ENCODE results near the gene CABP2.
"Not testable (repeated sequence)": the region's sequence is repeated elsewhere in the genome, so short reads cannot be mapped to it uniquely, and the experiment has no call there.

CABP2 gene

DNA sequence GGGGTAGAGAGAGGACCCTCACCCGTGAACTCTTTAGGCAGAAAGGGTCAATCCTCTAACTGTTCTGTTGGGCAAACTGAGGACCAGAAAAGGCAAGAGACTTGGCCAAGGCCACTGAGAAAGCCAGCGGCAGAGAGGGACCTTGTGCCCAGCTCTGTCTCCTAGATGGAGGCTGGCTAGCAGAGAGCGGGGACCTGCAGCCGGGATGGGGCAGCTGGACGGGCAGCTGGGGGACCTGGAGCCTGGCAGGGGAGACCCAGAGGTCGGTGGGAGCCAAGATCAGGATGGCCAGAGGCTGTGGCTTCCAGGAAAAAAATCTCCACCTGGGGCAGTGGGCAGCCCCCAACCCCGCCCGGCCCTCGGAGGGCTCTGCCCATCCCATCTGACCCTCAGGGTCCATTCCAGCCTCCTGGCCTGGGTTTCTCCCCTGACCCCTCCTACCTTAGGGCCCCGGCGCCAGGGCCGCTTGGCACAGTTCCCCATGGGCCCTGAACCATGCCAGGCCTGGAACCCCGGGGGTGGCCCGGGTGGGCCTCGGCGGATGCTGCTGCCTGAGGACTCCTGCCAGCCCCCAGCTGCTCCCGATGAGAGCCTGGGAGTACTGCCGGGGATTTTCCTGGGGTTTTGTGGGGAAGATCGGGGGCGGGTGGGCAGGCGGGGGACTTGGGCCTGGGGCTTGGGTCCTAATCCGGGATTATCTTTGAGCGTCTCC lies at the start of gene CABP2:
CABP2 (minus strand) TSS at position 603 of the 712 bp plus-strand sequence; CDS start at position 483, 120 bp downstream.
- DNase-seq (ENCODE audit: low read depth, low spot score) = no peak

DNA sequence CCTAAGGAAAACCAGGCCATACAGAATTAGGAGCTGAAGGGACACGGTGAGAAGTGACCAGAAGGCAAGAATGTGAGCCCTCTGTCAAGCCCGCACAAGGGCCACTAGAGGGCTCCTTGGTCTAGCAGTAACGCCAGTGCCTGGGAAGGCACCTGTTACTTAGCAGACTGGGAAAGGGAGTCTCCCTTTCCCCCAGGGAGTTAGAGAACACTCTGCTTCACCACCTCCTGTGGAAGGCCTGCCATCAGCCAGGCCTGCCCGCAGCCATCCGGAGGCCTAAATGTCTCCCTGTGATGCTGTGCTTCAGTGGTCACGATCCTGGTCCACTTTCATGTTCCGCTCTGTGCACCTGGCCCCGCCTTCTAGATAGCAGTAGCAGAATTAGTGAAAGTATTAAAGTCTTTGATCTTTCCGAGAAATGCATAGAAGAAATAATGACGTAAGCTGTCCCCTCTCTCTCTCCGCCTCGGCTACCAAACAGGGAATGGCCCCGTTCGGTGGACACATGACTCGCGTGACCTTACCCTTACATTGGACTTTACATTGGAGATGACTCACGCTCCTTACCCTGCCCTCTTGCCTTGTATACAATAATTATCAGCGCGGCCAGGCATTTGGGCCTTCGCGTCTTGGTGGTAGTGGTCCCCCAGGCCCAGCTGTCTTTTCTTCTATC lies 49.6 kb upstream of the CABP2 start:
- peak; percentile 68 for DNase-seq (ENCODE audit: low read depth, low spot score)

DNA sequence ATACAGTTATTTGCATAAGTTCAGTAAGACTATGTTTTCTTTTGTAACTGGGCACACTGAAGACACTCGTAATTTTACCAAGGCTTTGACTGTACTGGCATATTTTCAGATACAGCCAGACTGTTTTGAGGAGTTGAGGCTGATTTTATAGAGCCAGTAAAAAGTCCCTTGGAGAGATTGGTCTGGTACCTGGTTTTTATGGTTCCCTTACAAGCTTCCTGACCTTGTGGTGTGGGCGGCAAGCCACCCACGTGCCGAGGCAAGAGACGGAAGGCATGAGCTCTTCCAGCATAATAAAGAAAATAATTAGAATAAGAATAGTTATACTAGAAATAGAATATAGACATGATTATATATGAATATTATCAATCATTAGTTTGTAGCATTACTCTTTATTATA lies 49.1 kb upstream of the CABP2 start:
- DNase-seq (ENCODE audit: low read depth, low spot score) = no peak

DNA sequence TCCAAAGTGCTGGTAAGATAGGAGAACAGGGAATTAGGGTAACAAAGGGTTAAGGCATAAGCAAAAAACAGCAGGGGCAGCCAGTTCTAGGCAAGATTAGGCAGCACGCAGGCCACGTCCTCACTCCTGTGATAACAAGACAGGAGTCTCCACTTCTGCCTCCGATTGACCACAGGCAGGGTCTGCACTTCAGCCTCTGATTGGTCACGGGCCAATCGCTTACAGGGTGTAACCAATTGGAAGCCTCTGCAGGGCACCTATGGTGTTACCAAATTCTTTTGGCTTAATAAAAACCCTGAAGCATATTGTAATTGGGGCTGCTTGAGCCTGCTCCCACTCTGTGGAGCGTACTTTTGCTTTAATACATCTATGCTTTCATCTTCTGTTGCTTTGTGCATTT lies 48.2 kb upstream of the CABP2 start:
- DNase-seq (ENCODE audit: low read depth, low spot score) = no peak

DNA sequence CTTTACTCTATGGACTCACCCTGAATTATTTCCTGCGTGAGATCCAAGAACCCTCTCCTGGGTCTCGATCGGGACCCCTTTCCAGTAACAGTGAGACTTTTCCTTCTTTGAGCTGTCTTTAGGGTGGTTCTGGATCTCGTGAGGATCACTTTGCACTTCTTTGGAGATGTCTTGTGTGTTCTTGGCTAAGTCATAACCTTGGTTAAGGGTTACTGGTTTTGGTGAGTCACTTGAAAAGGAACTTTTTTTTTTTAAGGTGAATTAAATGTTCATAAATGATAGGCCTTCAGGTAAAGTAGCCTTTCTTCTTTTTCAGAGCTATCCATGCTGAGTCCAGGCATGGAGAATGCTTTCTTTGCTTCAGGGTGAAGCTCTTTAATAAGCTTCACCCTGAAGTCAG lies 41.0 kb upstream of the CABP2 start:
- no peak for DNase-seq (ENCODE audit: low read depth, low spot score)

DNA sequence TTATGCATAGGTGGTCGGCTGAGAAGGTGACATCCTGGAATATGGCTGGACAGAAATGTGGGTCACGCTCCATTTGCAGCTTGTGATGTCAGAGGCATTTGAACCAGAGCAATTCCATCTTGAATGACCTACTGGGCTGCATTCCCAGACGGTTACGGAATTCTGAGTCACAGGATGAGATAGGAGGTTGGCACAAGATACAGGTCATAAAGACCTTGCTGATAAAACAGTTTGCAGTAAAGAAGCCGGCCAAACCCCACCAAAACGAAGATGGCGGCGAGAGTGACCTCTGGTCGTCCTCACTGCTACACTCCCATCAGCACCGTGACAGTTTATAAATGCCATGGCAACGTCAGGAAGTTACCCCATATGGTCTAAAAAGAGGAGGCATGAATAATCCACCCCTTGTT lies 40.5 kb upstream of the CABP2 start:
- peak; percentile 91 for DNase-seq (ENCODE audit: low read depth, low spot score)

DNA sequence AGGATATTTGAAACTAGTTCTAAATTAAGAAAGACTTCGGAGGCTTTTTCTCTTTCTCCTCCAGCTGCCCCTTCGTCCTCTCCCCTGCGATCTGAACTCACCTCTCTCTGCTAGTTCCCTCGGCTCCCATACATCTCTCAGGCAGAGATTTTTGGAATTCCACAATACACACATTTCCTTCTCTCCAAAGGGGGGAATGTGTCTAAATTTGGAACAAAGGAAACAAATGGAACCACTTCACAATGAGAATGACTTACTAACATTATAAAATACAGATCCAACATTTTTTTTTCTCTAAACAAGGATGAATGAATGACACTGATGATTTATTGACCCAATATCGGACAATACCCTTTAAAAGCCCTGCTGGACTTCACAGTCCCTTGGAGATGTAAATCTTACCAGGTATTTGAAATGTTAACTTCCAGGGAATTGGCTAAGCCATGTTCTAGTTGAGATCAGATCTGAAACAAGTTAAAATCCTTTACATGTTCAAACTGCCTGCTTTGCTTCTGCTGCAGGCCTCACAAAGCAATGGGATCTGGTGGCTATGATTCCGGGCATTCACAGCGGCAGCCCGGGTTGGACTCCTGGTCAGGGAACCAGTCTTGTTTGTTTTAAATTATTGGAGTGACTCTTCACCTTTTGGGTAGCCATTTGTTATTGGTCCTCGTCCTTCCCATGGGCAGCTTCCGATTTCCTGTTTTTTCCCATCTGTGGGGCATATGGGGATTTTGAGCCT lies 39.9 kb upstream of the CABP2 start:
- DNase-seq (ENCODE audit: low read depth, low spot score) = peak; percentile 32

DNA sequence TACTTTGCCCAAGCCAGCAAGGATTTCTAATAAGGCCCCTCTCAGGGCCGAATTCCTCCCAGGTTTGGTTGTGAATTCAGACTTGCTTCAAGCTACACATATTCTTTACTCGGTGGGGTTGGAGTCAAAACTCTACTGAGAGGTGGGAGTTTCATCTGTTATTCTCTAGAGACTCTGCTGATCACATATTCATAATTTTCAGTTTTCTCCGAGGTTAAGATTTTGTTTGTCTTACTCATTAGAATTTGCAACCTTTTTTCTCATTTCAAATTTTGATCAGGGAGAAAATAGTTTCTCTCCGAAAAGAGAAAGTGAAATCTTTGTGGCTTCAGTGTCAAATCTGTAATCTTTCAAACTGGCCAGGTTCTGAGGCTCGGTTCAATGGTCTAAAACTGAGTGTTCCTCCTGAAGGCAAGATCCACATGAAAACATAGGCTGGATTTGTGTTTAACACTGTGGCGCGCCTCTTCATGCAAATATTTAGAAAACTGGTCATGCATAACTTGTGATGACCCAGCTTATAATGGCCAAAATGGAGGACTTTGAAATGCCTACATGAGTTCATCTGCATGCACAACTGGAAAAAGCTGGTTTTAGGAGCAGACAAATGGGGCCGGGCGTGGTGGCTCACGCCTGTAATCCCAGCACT lies 38.8 kb upstream of the CABP2 start:
- DNase-seq (ENCODE audit: low read depth, low spot score) = no peak

DNA sequence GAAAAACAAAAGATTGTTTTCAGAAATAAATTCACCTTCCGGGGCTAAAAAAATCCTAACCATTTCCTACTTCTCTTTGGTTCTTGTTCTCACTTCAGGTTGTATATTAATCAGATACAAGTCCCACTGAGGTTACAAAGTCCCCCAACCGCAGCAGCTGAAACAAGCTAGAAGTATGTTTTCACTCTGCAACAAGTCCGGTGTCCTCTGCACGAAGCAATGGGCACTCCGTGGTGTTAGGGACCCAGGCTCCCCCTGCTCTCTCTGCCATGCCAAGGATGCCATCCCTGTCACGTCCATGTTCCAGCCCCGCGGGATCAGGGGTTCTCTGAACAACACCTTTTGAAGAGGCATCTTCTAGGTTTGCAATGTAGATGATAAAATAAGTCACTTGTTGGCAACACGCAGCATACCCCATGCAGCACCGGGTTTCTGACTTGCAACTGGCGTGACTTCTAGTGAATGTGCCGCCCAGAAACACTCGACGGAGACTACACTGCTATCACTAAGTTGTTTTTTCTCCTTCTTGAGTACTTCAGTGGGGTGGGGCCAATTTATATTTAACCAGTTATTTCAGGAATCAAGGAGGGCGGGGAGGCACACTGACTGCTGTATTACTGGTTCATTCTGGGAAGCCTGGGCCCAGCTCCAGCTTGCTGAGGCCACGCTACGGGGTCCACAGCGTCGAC lies 35.0 kb upstream of the CABP2 start:
- DNase-seq (ENCODE audit: low read depth, low spot score) = no peak

DNA sequence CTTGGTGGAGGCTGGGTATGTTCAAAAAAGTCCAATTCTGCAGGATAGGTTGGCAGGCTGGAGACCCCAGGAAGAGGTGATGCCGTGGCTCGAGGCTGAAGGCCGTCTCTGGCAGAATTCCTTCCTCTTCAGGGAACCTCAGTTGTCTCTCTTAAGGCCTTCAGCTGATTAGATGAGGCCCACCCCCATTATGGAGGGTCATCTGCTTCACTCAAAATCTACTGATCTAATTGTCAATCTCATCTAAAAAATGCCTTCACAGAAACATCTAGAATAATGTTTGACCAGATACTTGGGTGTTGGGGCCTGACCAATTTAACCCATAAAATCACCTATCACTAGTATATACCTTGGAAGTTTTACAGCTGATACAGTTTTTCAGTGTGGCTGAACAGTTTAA lies 33.0 kb upstream of the CABP2 start:
- no peak for DNase-seq (ENCODE audit: low read depth, low spot score)

DNA sequence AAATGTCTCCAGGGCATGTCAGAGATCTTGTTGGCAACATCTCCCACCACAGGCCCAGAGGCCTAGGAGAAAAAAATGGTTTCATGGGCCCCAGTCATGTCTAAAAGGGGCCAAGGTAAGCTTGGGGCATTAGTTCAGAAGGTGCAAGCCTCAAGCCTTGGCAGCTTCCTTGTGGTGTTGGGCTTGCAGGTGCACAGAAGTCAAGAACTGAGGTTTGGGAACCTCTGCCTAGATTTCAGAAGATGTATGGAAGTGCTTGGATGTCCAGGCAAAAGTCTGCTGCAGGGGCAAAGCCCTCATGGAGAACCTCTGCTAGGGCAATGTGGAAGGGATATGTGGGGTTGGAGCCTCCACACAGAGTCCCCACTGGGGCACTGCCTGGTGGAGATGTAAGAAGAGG lies 28.5 kb upstream of the CABP2 start:
- DNase-seq (ENCODE audit: low read depth, low spot score) = not testable (repeated sequence)

DNA sequence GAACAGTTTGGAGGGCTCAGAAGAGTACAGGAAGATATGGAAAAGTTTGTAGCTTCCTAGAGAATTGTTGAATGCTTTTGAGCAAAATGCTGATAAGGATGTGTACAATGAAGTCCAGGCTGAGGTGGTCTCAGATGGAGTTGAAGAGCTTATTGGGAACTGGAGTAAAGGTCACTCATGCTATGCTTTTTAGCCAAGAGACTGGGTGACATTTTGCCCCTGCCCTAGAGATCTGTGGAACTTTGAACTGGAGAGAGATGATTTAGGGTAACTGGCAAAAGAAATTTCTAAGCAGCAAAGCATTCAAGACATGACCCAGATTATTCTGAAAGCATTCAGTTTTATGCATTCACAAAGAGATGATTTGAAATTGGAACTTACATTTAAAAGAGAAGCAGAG lies 27.9 kb upstream of the CABP2 start:
- DNase-seq (ENCODE audit: low read depth, low spot score) = no peak

DNA sequence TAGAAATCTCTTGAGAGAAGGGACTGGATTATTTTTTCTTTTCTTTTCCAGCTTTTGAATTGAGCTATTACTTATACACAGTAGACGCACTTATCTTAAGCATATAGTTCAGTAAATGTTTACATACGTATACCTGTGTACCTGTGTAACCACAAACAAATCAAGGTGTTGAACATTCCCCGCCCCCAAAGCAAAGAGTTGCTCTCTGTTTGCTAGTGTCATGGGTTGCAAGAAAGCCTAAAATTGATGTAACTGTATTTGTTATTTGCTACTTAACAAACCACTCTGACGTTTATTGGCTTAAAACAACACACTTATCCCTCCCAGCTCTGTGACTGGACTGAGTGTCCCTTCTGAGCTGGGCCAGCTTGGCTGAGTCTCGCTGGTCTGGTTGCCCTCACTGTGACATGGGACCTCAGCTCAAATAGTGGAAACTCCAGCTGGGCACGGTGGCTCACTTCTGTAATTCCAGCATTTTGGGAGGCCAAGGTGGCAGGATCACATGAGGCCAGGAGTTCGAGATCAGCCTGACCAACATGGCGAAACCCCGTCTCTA lies 25.4 kb upstream of the CABP2 start:
- no peak for DNase-seq (ENCODE audit: low read depth, low spot score)

DNA sequence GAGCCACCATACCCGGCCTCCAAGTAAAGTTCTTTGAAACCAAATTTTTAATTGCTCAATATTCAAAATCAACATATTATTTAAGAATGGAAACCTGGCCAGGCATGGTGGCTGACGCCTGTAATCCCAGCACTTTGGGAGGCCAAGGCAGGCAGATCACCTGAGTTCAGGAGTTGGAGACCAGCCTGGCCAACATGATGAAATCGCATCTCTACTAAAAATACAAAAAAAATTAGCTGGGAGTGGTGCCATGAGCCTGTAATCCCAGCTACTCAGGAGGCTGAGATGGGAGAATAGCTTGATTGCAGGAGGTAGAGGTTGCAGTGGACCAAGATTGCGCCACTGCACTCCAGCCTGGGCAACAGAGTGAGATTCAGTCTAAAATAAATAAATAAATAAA lies 24.9 kb upstream of the CABP2 start:
- DNase-seq (ENCODE audit: low read depth, low spot score) = not testable (repeated sequence)

DNA sequence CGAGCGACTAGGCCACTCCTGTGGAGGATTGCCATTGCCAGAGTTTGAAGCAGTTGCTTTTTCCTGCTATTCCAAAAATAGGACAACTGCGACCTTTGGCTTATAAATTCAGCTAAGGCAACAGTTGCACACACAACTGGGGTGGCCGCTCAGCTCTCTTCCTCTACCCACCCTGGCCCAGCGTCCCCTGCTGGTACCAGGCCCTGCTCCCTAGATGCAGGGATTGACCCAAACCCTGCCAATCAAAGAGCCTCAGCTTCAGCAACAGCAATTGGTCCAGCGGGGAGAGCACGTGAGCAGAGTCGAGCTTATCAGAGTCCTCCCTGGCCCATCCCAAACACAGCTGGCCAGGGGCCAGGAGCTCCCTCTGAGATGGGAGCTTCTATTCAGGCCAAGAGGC lies 22.0 kb upstream of the CABP2 start:
- no peak for DNase-seq (ENCODE audit: low read depth, low spot score)

DNA sequence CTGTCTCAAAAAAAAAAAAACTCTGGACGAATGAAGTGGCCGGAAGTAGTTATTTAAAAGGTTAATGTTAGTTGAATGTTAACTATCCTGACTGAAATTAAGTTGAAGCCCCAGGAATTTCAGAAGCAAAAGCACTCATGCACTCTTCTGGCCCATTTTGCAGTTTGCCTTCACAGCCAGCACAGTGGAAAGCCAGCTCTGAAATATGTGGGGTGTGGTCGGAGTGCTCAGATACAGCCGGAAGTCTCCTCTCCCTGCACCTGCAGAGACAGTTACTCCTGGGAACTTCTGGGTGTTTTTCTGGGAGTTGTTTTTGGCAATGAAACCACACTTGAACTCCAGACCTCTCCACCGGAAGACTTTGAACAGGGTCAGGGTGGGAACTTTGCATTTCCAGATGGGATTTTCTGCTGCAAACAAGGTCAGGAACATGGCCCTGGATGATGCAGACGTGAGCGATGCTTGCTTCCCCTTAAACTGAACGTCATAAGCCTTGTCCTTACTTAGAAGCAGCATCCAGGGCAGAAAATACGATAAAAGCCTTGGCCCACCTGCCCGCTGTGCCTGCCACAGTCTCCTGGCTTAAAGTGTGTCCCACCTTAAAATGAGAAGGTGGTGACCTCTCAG lies 21.5 kb upstream of the CABP2 start:
- no peak for DNase-seq (ENCODE audit: low read depth, low spot score)

DNA sequence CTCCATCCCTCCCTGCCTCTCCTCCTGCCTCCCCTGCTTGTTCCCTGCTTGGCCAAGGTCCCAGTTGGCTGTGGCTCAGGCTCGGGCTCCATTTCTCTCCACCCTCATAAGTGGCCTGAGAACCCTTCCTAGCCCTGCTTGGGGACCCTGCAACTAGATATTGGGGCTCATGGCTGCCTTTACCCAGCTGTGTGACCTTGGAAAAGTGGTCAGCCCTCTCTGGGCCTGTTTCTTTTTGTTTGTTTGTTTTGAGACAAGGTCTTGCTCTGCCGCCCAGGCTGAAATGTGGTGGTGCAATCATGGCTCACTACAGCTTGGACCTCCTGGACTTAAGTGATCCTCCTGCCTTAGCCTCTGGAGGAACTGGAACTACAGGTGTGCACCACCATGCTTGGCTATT lies 20.3 kb upstream of the CABP2 start:
- no peak for DNase-seq (ENCODE audit: low read depth, low spot score)

DNA sequence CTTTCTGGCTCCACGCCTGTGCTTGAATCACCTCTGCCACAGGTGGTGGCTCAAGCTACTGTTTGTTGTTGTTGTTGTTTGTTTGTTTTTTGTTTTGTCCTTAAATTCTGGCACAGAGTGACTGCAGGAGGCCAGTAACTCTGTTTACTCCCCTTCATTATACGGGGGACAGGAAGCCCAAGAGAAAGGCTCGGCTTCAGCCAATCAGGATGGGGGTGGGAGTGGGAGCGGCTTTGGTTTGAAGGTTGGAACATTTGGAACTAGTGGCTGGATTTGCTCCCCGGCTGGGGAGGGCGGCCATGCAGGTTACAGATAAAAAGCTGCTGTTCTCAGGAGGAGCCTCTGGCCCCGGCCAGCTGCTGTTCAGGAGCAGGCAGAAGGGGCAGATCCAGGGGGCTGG lies 19.7 kb upstream of the CABP2 start:
- no peak for DNase-seq (ENCODE audit: low read depth, low spot score)

DNA sequence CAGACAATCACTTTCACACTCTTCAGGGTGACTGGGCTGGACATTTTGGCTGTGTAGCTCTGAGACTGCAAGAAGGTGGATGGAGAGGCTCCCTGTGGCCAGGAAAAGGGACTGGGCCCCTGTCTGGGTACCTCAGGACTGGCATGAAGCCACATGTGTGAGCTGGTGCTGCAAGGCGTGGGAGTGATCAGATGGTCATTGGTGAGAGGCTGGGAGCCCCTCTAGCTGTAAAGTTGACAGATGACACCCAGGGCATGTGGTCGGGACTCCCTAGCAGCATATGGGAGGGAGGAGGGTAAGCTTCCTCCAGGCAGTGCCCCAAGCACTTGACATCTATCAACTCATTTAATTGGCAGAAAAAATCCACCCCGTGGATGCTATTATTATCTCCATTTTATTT lies 18.9 kb upstream of the CABP2 start:
- no peak for DNase-seq (ENCODE audit: low read depth, low spot score)

DNA sequence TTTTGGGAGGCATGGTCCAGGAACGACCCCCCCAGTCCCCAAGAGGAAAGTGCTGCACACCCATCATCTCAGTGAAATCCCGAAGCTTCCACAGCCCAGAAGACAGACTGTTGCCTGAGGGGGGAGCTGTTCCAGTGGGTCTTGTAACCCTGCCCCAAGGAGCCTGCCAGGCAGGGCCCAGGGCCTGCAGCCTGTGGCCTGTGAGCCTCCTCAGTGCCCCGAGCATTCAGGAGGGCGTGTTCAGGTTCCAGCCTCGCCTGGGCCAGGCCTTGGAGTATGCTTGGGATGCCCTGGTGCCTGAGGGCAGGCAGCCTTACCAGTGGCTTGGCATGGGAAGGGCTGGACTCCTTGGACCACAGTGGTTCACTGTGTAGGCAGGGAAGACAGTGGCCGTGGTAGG lies 18.0 kb upstream of the CABP2 start:
- DNase-seq (ENCODE audit: low read depth, low spot score) = no peak

DNA sequence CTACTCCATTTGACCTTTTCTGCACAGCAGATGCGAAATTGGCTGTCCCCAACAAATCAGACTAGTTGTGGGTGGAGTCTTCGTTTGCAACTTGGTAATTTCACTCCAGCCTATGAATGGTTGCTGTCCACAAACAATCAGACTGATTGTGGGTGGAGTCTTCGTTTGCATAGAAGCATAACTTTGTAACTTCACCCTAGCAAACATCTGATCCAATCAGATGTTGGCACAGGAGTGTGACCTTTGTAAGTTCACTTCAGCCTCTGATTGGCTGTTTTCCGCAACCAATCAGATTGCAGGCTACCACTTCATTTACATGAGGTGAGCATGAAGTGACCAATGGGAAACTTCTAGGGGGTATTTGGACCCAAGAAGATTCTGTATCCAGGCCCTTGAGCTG lies 16.3 kb upstream of the CABP2 start:
- DNase-seq (ENCODE audit: low read depth, low spot score) = no peak

All from astrocyte of the hippocampus (primary cell).